Testis (tissue), 3 donors: ENCODE results near the gene GRIP1. TPM values are rescaled to one million over a fixed set of nuclear protein-coding genes. Genes with fewer than 3 reads are reported as not detected.

Experiments used
- DNase-seq: peaks from one replicate; pipeline ENCODE4 v3.0.0-alpha.2; 2019
- H3K27ac ChIP-seq, 2 donors: fragments of 200-600 bp; sonication (generic); one replicate each; pipeline ENCODE4 v1.5.1; 2019
- H3K27me3 ChIP-seq: fragments of 200-600 bp; sonication (generic); one replicate; pipeline ENCODE4 v1.5.1; 2019
- H3K36me3 ChIP-seq: fragments of 200-600 bp; sonication (generic); one replicate; pipeline ENCODE4 v1.5.1; 2017; ENCODE audit warnings: low read depth; ENCODE audit errors: missing control alignments
- H3K4me1 ChIP-seq: fragments of 200-600 bp; sonication (generic); one replicate; pipeline ENCODE4 v1.5.1; 2019
- H3K4me3 ChIP-seq, 2 donors: fragments of 200-600 bp; sonication (generic); one replicate each; pipeline ENCODE4 v1.5.1; 2017 to 2019
- H3K9me3 ChIP-seq: fragments of 200-600 bp; sonication (generic); one replicate; pipeline ENCODE4 v1.5.1; 2017
- POLR2A ChIP-seq: fragments of 450-650 bp; IDR thresholded peaks from one replicate; pipeline ENCODE4 v1.6.1; 2017; ENCODE audit warnings: antibody characterized with exemption, mild to moderate bottlenecking, moderate library complexity
- WGBS, 2 donors: methylation state at CpG; one replicate each; pipeline ENCODE4 v1.1.5; 2018; 5-methylcytosine and 5-hydroxymethylcytosine counted together
- intact Hi-C: fragments of 100-400 bp; cut with DNase I; formaldehyde crosslinking; loops from one replicate; pipeline ENCODE4 v1.15.1; 2023; ENCODE audit warnings: low total_unique reads
- polyA plus RNA-seq: library from polyadenylated mRNA; stranded (reverse); fragments of 350-450 nt; fragmentation: Illumina TruSeq; extraction: RNeasy Lipid Tissue Mini Kit (QIAGEN cat#74804); gene quantifications from one replicate; pipeline ENCODE4 v1.2.3, GENCODE V29; 2014; ENCODE audit warnings: low read depth, low replicate concordance; ENCODE audit not compliant: insufficient read depth
- total RNA-seq, 2 donors: library from RNA; depleted of rRNA; stranded (reverse); fragments of >200 nt; gene quantifications; one replicate each; pipeline ENCODE4 v1.2.3, GENCODE V29; 2016
- TF ChIP-seq, protein P1 (sequence below), 3 experiments: fragments of 450-650 bp in 2 of 3; fragments of 200-600 bp in 1 of 3; sonication (generic) in 1 of 3; IDR thresholded peaks; one replicate each; pipeline ENCODE4 v1.5.1; 2016 to 2019; ENCODE audit warnings: antibody characterized with exemption in 3 of 3, mild to moderate bottlenecking in 2 of 3, moderate library complexity in 1 of 3

GRIP1 gene
- total and polyA plus RNA-seq, 3 donors from 2014 or later = 12.0 to 14.0 (median 12.9) TPM

GRCh38 chr12:66633676-66634075 is 45.2 kb downstream of the GRIP1 start:
- Histone ChIP-seq H3K4me1 (no peaks in the 10 kb centered on the region), H3K27me3 (no peaks in the 10 kb centered on the region), H3K9me3 (no peaks in the 10 kb centered on the region), H3K4me3 (no peak overlapping the region), H3K36me3 (no peaks in the 10 kb centered on the region), H3K27ac (no peak overlapping the region)
- TF ChIP-seq POLR2A = no peak
- TF ChIP-seq, protein P1, sequence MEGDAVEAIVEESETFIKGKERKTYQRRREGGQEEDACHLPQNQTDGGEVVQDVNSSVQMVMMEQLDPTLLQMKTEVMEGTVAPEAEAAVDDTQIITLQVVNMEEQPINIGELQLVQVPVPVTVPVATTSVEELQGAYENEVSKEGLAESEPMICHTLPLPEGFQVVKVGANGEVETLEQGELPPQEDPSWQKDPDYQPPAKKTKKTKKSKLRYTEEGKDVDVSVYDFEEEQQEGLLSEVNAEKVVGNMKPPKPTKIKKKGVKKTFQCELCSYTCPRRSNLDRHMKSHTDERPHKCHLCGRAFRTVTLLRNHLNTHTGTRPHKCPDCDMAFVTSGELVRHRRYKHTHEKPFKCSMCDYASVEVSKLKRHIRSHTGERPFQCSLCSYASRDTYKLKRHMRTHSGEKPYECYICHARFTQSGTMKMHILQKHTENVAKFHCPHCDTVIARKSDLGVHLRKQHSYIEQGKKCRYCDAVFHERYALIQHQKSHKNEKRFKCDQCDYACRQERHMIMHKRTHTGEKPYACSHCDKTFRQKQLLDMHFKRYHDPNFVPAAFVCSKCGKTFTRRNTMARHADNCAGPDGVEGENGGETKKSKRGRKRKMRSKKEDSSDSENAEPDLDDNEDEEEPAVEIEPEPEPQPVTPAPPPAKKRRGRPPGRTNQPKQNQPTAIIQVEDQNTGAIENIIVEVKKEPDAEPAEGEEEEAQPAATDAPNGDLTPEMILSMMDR (IDR thresholded peaks at IDR 0.05) = no peak
- no peak for DNase-seq
- WGBS, 2 donors = 60 to 73% methylated on average over 1 of the region's 1 CpG
- intact Hi-C loops = no loop called here

- intact Hi-C loops = no loop called here
- DNase-seq = no peak
- no peaks in the 10 kb centered on the region for H3K36me3 ChIP-seq
- H3K27me3 ChIP-seq = no peaks in the 10 kb centered on the region
- no peak overlapping the region for H3K4me3 ChIP-seq
- H3K4me1 ChIP-seq = no peaks in the 10 kb centered on the region
- TF ChIP-seq, protein P1 (IDR thresholded peaks at IDR 0.05) = no peak
- no peak for TF ChIP-seq POLR2A
- 47 to 49% methylated on average over 5 of the region's 5 CpGs for WGBS, 2 donors
- H3K27ac ChIP-seq = no peak overlapping the region
- no peaks in the 10 kb centered on the region for H3K9me3 ChIP-seq
These were observed 49.6 kb downstream of the GRIP1 start for GRCh38 chr12:66629138-66629870.

DNA sequence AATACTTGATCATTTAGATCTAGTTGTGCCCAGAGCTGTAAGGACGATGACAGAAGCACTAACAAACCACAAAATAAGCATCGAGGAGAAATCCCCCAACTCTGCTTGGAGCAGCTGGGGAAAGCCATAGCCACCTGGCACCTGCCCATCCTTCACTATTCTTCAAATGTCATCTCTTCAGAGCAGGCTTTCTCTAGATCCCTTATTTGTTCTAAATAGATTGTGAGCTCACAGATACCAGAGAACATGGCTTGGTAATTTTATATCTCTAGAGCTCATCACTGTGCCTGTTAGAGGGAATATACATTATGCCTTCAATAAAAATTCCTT is 50.9 kb downstream of the GRIP1 start:
- 65 to 77% methylated on average over 2 of the region's 2 CpGs for WGBS, 2 donors
- TF ChIP-seq POLR2A = no peak
- no peaks in the 10 kb centered on the region for H3K27me3 ChIP-seq
- no peak for DNase-seq
- no peaks in the 10 kb centered on the region for H3K4me1 ChIP-seq
- intact Hi-C loops = no loop called here
- H3K4me3 ChIP-seq = no peak overlapping the region
- no peaks in the 10 kb centered on the region for H3K36me3 ChIP-seq
- no peak overlapping the region for H3K27ac ChIP-seq
- H3K9me3 ChIP-seq = no peaks in the 10 kb centered on the region

GRCh38 chr12:66627270-66627987 is 51.4 kb downstream of the GRIP1 start:
- H3K9me3 ChIP-seq = no peaks in the 10 kb centered on the region
- TF ChIP-seq, protein P1 (IDR thresholded peaks at IDR 0.05) = no peak
- TF ChIP-seq POLR2A = no peak
- intact Hi-C loops = no loop called here
- WGBS, 2 donors = 50 to 64% methylated on average over 4 of the region's 4 CpGs
- no peaks in the 10 kb centered on the region for H3K4me1 ChIP-seq
- no peaks in the 10 kb centered on the region for H3K27me3 ChIP-seq
- no peak overlapping the region for H3K27ac ChIP-seq
- no peaks in the 10 kb centered on the region for H3K36me3 ChIP-seq
- H3K4me3 ChIP-seq = no peak overlapping the region
- DNase-seq = no peak

- Histone ChIP-seq H3K9me3 (no peaks in the 10 kb centered on the region), H3K27ac (no peak overlapping the region), H3K4me1 (no peaks in the 10 kb centered on the region), H3K27me3 (no peaks in the 10 kb centered on the region), H3K4me3 (no peak overlapping the region), H3K36me3 (no peaks in the 10 kb centered on the region)
- TF ChIP-seq POLR2A = no peak
- TF ChIP-seq, protein P1 (IDR thresholded peaks at IDR 0.05) = no peak
- intact Hi-C loops = no loop called here
- 88 to 94% methylated on average over 2 of the region's 2 CpGs for WGBS, 2 donors
- DNase-seq = no peak
These were observed 54.1 kb downstream of the GRIP1 start for GRCh38 chr12:66624806-66625205.
